OCI-LY3 (cell line): ENCODE measurements around the gene SLC22A2.

Experiments
- H2AFZ ChIP-seq: fragments of 200-600, 300-600 bp; shearing (Covaris generic); 2 replicates; pipeline ENCODE4 v1.6.0; 2014; ENCODE audit warnings: antibody characterized with exemption, low read depth, low read length
- H3K27ac ChIP-seq: fragments of 200-600, 300-600 bp; sonication (generic); 2 replicates; pipeline ENCODE4 v1.5.1; 2014; ENCODE audit warnings: mild to moderate bottlenecking, low read length, moderate library complexity, mixed read lengths
- H3K27me3 ChIP-seq: fragments of 200-600, 300-600 bp; sonication (generic); 2 replicates; pipeline ENCODE4 v1.6.1; 2014; ENCODE audit warnings: low read depth, low read length, mixed read lengths
- H3K36me3 ChIP-seq: fragments of 200-600, 300-600 bp; sonication (generic); replicated peaks from 2 replicates; pipeline ENCODE3; 2014; ENCODE audit warnings: low read depth, low read length, mixed read lengths
- H3K4me1 ChIP-seq: fragments of 300-600, 200-600 bp; sonication (generic); 2 replicates; pipeline ENCODE4 v1.6.1; 2014; ENCODE audit warnings: low read length, mixed read lengths
- H3K4me2 ChIP-seq: fragments of 200-600, 300-600 bp; sonication (generic); 2 replicates; pipeline ENCODE4 v1.6.1; 2014; ENCODE audit warnings: low read length, mixed read lengths
- H3K4me3 ChIP-seq: fragments of 300-600, 200-600 bp; sonication (generic); 2 replicates; pipeline ENCODE4 v1.5.1; 2014; ENCODE audit warnings: antibody characterized with exemption, mild to moderate bottlenecking, low read length, moderate library complexity
- H3K79me2 ChIP-seq: fragments of 300-600, 200-600 bp; shearing (Covaris generic); 2 replicates; pipeline ENCODE4 v1.6.1; 2014; ENCODE audit warnings: mild to moderate bottlenecking, low read length, mixed read lengths
- H3K9ac ChIP-seq: fragments of 300-600, 200-600 bp; shearing (Covaris generic); 2 replicates; pipeline ENCODE4 v1.6.0; 2014; ENCODE audit warnings: mild to moderate bottlenecking, low read length, moderate library complexity
- H3K9me3 ChIP-seq: fragments of 200-600, 300-600 bp; shearing (Covaris generic); 2 replicates; pipeline ENCODE4 v1.6.1; 2014; ENCODE audit warnings: low read length, mixed read lengths; ENCODE audit not compliant: insufficient read depth
- H4K20me1 ChIP-seq: fragments of 200-600, 300-600 bp; sonication (generic); 2 replicates; pipeline ENCODE4 v1.6.1; 2016; ENCODE audit warnings: low read length, mixed read lengths; ENCODE audit not compliant: insufficient read depth
- EZH2phosphoT487 ChIP-seq: fragments of 200-600 bp; shearing (Covaris generic); IDR thresholded peaks from 2 replicates; pipeline ENCODE4 v1.6.1; 2018; ENCODE audit warnings: antibody characterized with exemption, mixed run types, low read depth
- TF ChIP-seq, protein P1 (sequence below): fragments of 200-600, 300-600 bp; sonication (generic); IDR thresholded peaks from 2 replicates; pipeline ENCODE4 v1.5.1; 2014; ENCODE audit warnings: antibody characterized with exemption, low read length, low read depth

Gene SLC22A2

DNA sequence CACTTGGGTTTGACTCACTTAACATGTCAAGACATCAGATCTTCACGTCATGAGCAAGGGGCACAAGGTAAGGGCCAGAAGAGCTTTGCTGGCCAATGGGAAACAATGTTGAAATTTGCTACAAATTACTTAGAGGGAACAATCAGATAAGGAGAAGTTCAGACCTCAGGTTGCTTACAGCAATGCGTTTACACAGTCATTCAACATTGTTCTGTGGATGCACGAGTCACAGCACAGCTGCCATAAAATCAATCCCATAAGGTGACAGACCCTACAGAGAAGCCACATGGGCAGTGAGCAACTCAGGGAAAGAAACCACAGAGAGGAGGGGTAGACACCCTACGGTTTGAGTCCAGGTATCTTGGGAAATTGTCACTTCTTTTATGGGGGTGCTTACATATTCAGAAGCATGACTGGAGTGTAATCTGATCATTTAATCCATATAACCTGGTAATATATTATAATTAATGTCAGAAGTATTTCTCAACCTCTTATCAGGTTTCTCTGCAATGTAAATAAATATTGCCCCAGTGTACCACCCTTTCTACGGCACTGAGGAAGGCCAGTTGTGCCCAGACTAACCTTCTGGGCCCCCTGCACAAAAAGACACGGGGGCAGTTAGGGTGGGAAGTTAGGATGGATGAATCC lies 2.3 kb upstream of the SLC22A2 start:
- Histone ChIP-seq H4K20me1 (no peaks in the 10 kb centered on the region), H3K4me2 (no peak overlapping the region), H3K79me2 (no peaks in the 10 kb centered on the region), H3K9me3 (no peaks in the 10 kb centered on the region), H3K4me3 (no peak overlapping the region), H3K27ac (no peak overlapping the region), H3K4me1 (no peaks in the 10 kb centered on the region), H3K27me3 (0 out of 2 replicates have a peak, but pooled peaks cover 4% of the 10 kb centered on the region), H2AFZ (no peak overlapping the region), H3K9ac (no peak overlapping the region), H3K36me3 (no peaks in the 10 kb centered on the region)
- TF ChIP-seq EZH2phosphoT487 = no peak
- TF ChIP-seq, protein P1, sequence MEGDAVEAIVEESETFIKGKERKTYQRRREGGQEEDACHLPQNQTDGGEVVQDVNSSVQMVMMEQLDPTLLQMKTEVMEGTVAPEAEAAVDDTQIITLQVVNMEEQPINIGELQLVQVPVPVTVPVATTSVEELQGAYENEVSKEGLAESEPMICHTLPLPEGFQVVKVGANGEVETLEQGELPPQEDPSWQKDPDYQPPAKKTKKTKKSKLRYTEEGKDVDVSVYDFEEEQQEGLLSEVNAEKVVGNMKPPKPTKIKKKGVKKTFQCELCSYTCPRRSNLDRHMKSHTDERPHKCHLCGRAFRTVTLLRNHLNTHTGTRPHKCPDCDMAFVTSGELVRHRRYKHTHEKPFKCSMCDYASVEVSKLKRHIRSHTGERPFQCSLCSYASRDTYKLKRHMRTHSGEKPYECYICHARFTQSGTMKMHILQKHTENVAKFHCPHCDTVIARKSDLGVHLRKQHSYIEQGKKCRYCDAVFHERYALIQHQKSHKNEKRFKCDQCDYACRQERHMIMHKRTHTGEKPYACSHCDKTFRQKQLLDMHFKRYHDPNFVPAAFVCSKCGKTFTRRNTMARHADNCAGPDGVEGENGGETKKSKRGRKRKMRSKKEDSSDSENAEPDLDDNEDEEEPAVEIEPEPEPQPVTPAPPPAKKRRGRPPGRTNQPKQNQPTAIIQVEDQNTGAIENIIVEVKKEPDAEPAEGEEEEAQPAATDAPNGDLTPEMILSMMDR = no peak

DNA sequence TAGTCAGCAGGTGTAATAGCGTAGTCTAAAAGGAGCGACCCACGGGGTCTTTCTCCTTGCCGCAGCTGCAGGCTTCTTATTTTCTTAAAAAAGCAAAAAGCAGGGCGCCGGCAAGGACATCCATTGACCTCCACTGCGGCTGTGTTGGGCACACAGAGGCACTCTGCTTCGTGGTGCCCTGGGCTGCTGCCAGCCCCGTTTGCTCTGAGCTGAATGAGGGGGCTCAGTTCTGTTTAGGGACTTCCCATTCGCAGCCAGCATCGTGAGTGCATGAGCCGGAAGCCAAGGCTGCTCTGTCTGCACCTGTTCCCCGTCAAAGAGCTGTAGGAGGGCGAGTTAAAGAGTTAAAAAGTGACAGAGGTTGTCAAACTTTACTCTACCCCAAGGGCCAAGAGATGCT lies 1.7 kb upstream of the SLC22A2 start:
- H3K27me3 ChIP-seq = 0 out of 2 replicates have a peak, but pooled peaks cover 4% of the 10 kb centered on the region
- H2AFZ ChIP-seq = no peak overlapping the region
- H3K9me3 ChIP-seq = no peaks in the 10 kb centered on the region
- no peak overlapping the region for H3K27ac ChIP-seq
- H3K9ac ChIP-seq = no peak overlapping the region
- H3K79me2 ChIP-seq = no peaks in the 10 kb centered on the region
- H3K36me3 ChIP-seq = no peaks in the 10 kb centered on the region
- no peak overlapping the region for H3K4me2 ChIP-seq
- H3K4me3 ChIP-seq = no peak overlapping the region
- no peak for TF ChIP-seq EZH2phosphoT487
- TF ChIP-seq, protein P1 = no peak
- H3K4me1 ChIP-seq = no peaks in the 10 kb centered on the region
- H4K20me1 ChIP-seq = no peaks in the 10 kb centered on the region

DNA sequence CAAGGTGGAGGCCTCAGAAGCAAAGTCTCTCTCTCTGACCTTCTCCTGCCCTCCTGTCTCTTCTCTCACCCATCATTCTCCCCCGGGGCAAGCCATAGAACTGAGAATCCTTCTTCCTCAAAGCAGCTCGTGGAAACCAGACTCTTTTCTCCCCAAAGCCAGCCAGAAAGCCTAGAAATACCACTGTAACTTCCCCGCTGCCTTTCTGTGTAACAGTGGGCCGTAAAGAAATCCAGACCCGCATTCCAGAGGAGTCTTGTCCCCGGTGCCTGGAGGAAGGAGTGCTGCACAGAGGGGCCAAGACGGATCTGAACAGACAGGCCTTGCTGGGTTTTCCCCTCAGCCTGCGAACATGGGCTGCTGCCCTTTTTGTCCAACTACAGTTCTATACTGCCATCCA lies 977 bp upstream of the SLC22A2 start:
- H3K9ac ChIP-seq = no peak overlapping the region
- no peak overlapping the region for H3K27ac ChIP-seq
- 0 out of 2 replicates have a peak, but pooled peaks cover 4% of the 10 kb centered on the region for H3K27me3 ChIP-seq
- H3K79me2 ChIP-seq = no peaks in the 10 kb centered on the region
- no peaks in the 10 kb centered on the region for H3K9me3 ChIP-seq
- no peak overlapping the region for H2AFZ ChIP-seq
- H4K20me1 ChIP-seq = no peaks in the 10 kb centered on the region
- no peaks in the 10 kb centered on the region for H3K4me1 ChIP-seq
- no peak overlapping the region for H3K4me3 ChIP-seq
- no peak overlapping the region for H3K4me2 ChIP-seq
- no peaks in the 10 kb centered on the region for H3K36me3 ChIP-seq
- no peak for TF ChIP-seq EZH2phosphoT487
- TF ChIP-seq, protein P1 = no peak

DNA sequence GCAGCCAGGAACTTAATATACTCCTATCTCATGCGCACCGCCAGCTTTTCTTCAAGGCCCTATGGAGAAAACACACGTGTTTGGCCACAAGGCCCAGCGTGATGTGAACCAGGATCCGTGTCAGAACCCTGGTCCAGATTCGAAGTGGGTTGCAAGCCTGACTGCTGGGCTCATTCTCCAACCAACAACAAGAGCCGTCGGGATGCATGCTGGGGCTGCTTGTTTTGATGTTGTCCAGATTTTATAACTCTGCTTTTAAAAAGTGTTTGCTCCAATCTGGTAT lies 463 bp upstream of the SLC22A2 start:
- H2AFZ ChIP-seq = no peak overlapping the region
- no peak overlapping the region for H3K9ac ChIP-seq
- TF ChIP-seq EZH2phosphoT487 = no peak
- TF ChIP-seq, protein P1 = no peak
- H3K4me3 ChIP-seq = no peak overlapping the region
- H3K27ac ChIP-seq = no peak overlapping the region
- H3K27me3 ChIP-seq = 0 out of 2 replicates have a peak, but pooled peaks cover 4% of the 10 kb centered on the region
- no peaks in the 10 kb centered on the region for H3K4me1 ChIP-seq
- no peaks in the 10 kb centered on the region for H3K79me2 ChIP-seq
- no peak overlapping the region for H3K4me2 ChIP-seq
- H3K36me3 ChIP-seq = no peaks in the 10 kb centered on the region
- H3K9me3 ChIP-seq = no peaks in the 10 kb centered on the region
- no peaks in the 10 kb centered on the region for H4K20me1 ChIP-seq
